ENCODE measurements around the gene ARID2.
A peak's percentile ranks its signal among the peaks of the same experiment; 100 is the strongest.

The ARID2 gene

GRCh38 chr12:45774508-45775162 is 45.1 kb downstream of the ARID2 start:
- peaks cover 9% of the 10 kb centered on the region for H3K4me1 ChIP-seq (ENCODE audit: control insufficient read depth, insufficient read depth, low read length)
- no peaks in the 10 kb centered on the region for H3K9me3 ChIP-seq (ENCODE audit: control insufficient read depth, low read length)
- no peaks in the 10 kb centered on the region for H3K27me3 ChIP-seq (replicated peaks; ENCODE audit: control insufficient read depth, insufficient read depth, low read length)
- H3K9ac ChIP-seq (ENCODE audit: low read length) = no peak overlapping the region
- H3K4me3 ChIP-seq (ENCODE audit: low read length) = no peak overlapping the region
- H3K36me3 ChIP-seq (ENCODE audit: control insufficient read depth, insufficient read depth, low read length, severe bottlenecking) = no peaks in the 10 kb centered on the region
- no peak for DNase-seq (ENCODE audit: low read depth)

GRCh38 chr12:45775465-45775864 is 46.0 kb downstream of the ARID2 start:
- Histone ChIP-seq H3K9me3 (ENCODE audit: control insufficient read depth, low read length) (no peaks in the 10 kb centered on the region), H3K9ac (ENCODE audit: low read length) (no peak overlapping the region), H3K27me3 (replicated peaks; ENCODE audit: control insufficient read depth, insufficient read depth, low read length) (no peaks in the 10 kb centered on the region), H3K4me3 (ENCODE audit: low read length) (no peak overlapping the region), H3K36me3 (ENCODE audit: control insufficient read depth, insufficient read depth, low read length, severe bottlenecking) (no peaks in the 10 kb centered on the region), H3K4me1 (ENCODE audit: control insufficient read depth, insufficient read depth, low read length) (peaks cover 9% of the 10 kb centered on the region)
- no peak for DNase-seq (ENCODE audit: low read depth)

GRCh38 chr12:45775964-45776363 is 46.5 kb downstream of the ARID2 start:
- Histone ChIP-seq H3K36me3 (ENCODE audit: control insufficient read depth, insufficient read depth, low read length, severe bottlenecking) (no peaks in the 10 kb centered on the region), H3K4me3 (ENCODE audit: low read length) (no peak overlapping the region), H3K4me1 (ENCODE audit: control insufficient read depth, insufficient read depth, low read length) (peaks cover 9% of the 10 kb centered on the region), H3K9me3 (ENCODE audit: control insufficient read depth, low read length) (no peaks in the 10 kb centered on the region), H3K9ac (ENCODE audit: low read length) (no peak overlapping the region), H3K27me3 (replicated peaks; ENCODE audit: control insufficient read depth, insufficient read depth, low read length) (no peaks in the 10 kb centered on the region)
- DNase-seq (ENCODE audit: low read depth) = no peak

- DNase-seq (ENCODE audit: low read depth) = no peak
- H3K4me3 ChIP-seq (ENCODE audit: low read length) = no peak overlapping the region
- no peak overlapping the region for H3K9ac ChIP-seq (ENCODE audit: low read length)
- no peaks in the 10 kb centered on the region for H3K27me3 ChIP-seq (replicated peaks; ENCODE audit: control insufficient read depth, insufficient read depth, low read length)
- H3K4me1 ChIP-seq (ENCODE audit: control insufficient read depth, insufficient read depth, low read length) = peaks cover 1% of the 10 kb centered on the region
- H3K9me3 ChIP-seq (ENCODE audit: control insufficient read depth, low read length) = no peaks in the 10 kb centered on the region
- no peaks in the 10 kb centered on the region for H3K36me3 ChIP-seq (ENCODE audit: control insufficient read depth, insufficient read depth, low read length, severe bottlenecking)
Observed at GRCh38 chr12:45779936-45780335, 50.4 kb downstream of the ARID2 start.

GRCh38 chr12:45781080-45781479 is 51.6 kb downstream of the ARID2 start:
- H3K36me3 ChIP-seq (ENCODE audit: control insufficient read depth, insufficient read depth, low read length, severe bottlenecking) = no peaks in the 10 kb centered on the region
- no peaks in the 10 kb centered on the region for H3K4me1 ChIP-seq (ENCODE audit: control insufficient read depth, insufficient read depth, low read length)
- H3K4me3 ChIP-seq (ENCODE audit: low read length) = no peak overlapping the region
- DNase-seq (ENCODE audit: low read depth) = no peak
- no peak overlapping the region for H3K9ac ChIP-seq (ENCODE audit: low read length)
- no peaks in the 10 kb centered on the region for H3K27me3 ChIP-seq (replicated peaks; ENCODE audit: control insufficient read depth, insufficient read depth, low read length)
- H3K9me3 ChIP-seq (ENCODE audit: control insufficient read depth, low read length) = no peaks in the 10 kb centered on the region

GRCh38 chr12:45785315-45785714 is 55.8 kb downstream of the ARID2 start:
- no peaks in the 10 kb centered on the region for H3K9me3 ChIP-seq (ENCODE audit: control insufficient read depth, low read length)
- no peaks in the 10 kb centered on the region for H3K27me3 ChIP-seq (replicated peaks; ENCODE audit: control insufficient read depth, insufficient read depth, low read length)
- no peak for DNase-seq (ENCODE audit: low read depth)
- H3K4me1 ChIP-seq (ENCODE audit: control insufficient read depth, insufficient read depth, low read length) = peaks cover 16% of the 10 kb centered on the region
- H3K9ac ChIP-seq (ENCODE audit: low read length) = no peak overlapping the region
- H3K36me3 ChIP-seq (ENCODE audit: control insufficient read depth, insufficient read depth, low read length, severe bottlenecking) = no peaks in the 10 kb centered on the region
- no peak overlapping the region for H3K4me3 ChIP-seq (ENCODE audit: low read length)

- peak; percentile 80 for DNase-seq (ENCODE audit: low read depth)
- no peaks in the 10 kb centered on the region for H3K27me3 ChIP-seq (replicated peaks; ENCODE audit: control insufficient read depth, insufficient read depth, low read length)
Observed at GRCh38 chr12:45789025-45789424, 59.5 kb downstream of the ARID2 start.

GRCh38 chr12:45794422-45794821 is 64.9 kb downstream of the ARID2 start:
- DNase-seq (ENCODE audit: low read depth) = no peak
- H3K27me3 ChIP-seq (replicated peaks; ENCODE audit: control insufficient read depth, insufficient read depth, low read length) = no peaks in the 10 kb centered on the region
- H3K4me1 ChIP-seq (ENCODE audit: control insufficient read depth, insufficient read depth, low read length) = peaks cover 10% of the 10 kb centered on the region
- H3K36me3 ChIP-seq (ENCODE audit: control insufficient read depth, insufficient read depth, low read length, severe bottlenecking) = no peaks in the 10 kb centered on the region
- no peaks in the 10 kb centered on the region for H3K9me3 ChIP-seq (ENCODE audit: control insufficient read depth, low read length)
- H3K9ac ChIP-seq (ENCODE audit: low read length) = no peak overlapping the region
- H3K4me3 ChIP-seq (ENCODE audit: low read length) = no peak overlapping the region

More at GRCh38 chr12:45789025-45789424, 59.5 kb downstream of the ARID2 start:
- Histone ChIP-seq H3K36me3 (ENCODE audit: control insufficient read depth, insufficient read depth, low read length, severe bottlenecking) (no peaks in the 10 kb centered on the region), H3K4me3 (ENCODE audit: low read length) (peak overlapping the region; percentile 24), H3K9me3 (ENCODE audit: control insufficient read depth, low read length) (no peaks in the 10 kb centered on the region), H3K9ac (ENCODE audit: low read length) (no peak overlapping the region), H3K4me1 (ENCODE audit: control insufficient read depth, insufficient read depth, low read length) (peaks cover 19% of the 10 kb centered on the region)

- no peak overlapping the region for H3K9ac ChIP-seq (ENCODE audit: low read length)
- no peak for DNase-seq (ENCODE audit: low read depth)
- H3K4me1 ChIP-seq (ENCODE audit: control insufficient read depth, insufficient read depth, low read length) = peaks cover 7% of the 10 kb centered on the region
- no peak overlapping the region for H3K4me3 ChIP-seq (ENCODE audit: low read length)
- H3K27me3 ChIP-seq (replicated peaks; ENCODE audit: control insufficient read depth, insufficient read depth, low read length) = no peaks in the 10 kb centered on the region
- H3K36me3 ChIP-seq (ENCODE audit: control insufficient read depth, insufficient read depth, low read length, severe bottlenecking) = no peaks in the 10 kb centered on the region
- peaks cover 4% of the 10 kb centered on the region for H3K9me3 ChIP-seq (ENCODE audit: control insufficient read depth, low read length)
Observed at GRCh38 chr12:45801625-45802024, 72.1 kb downstream of the ARID2 start.

GRCh38 chr12:45803111-45803510 is 73.6 kb downstream of the ARID2 start:
- H3K9ac ChIP-seq (ENCODE audit: low read length) = no peak overlapping the region
- H3K4me3 ChIP-seq (ENCODE audit: low read length) = no peak overlapping the region
- H3K36me3 ChIP-seq (ENCODE audit: control insufficient read depth, insufficient read depth, low read length, severe bottlenecking) = no peaks in the 10 kb centered on the region
- H3K9me3 ChIP-seq (ENCODE audit: control insufficient read depth, low read length) = peaks cover 4% of the 10 kb centered on the region
- H3K4me1 ChIP-seq (ENCODE audit: control insufficient read depth, insufficient read depth, low read length) = peaks cover 7% of the 10 kb centered on the region
- DNase-seq (ENCODE audit: low read depth) = peak; percentile 27
- no peaks in the 10 kb centered on the region for H3K27me3 ChIP-seq (replicated peaks; ENCODE audit: control insufficient read depth, insufficient read depth, low read length)

- no peaks in the 10 kb centered on the region for H3K9me3 ChIP-seq (ENCODE audit: control insufficient read depth, low read length)
- no peak overlapping the region for H3K9ac ChIP-seq (ENCODE audit: low read length)
- no peak for DNase-seq (ENCODE audit: low read depth)
- H3K36me3 ChIP-seq (ENCODE audit: control insufficient read depth, insufficient read depth, low read length, severe bottlenecking) = peaks cover 10% of the 10 kb centered on the region
- H3K4me1 ChIP-seq (ENCODE audit: control insufficient read depth, insufficient read depth, low read length) = no peaks in the 10 kb centered on the region
- no peak overlapping the region for H3K4me3 ChIP-seq (ENCODE audit: low read length)
- H3K27me3 ChIP-seq (replicated peaks; ENCODE audit: control insufficient read depth, insufficient read depth, low read length) = no peaks in the 10 kb centered on the region
Observed at GRCh38 chr12:45816652-45817051, 87.1 kb downstream of the ARID2 start.

GRCh38 chr12:45827974-45828373 is 98.5 kb downstream of the ARID2 start:
- H3K4me1 ChIP-seq (ENCODE audit: control insufficient read depth, insufficient read depth, low read length) = no peaks in the 10 kb centered on the region
- H3K27me3 ChIP-seq (replicated peaks; ENCODE audit: control insufficient read depth, insufficient read depth, low read length) = no peaks in the 10 kb centered on the region
- no peak overlapping the region for H3K4me3 ChIP-seq (ENCODE audit: low read length)
- H3K36me3 ChIP-seq (ENCODE audit: control insufficient read depth, insufficient read depth, low read length, severe bottlenecking) = peaks cover 23% of the 10 kb centered on the region
- no peak for DNase-seq (ENCODE audit: low read depth)
- no peak overlapping the region for H3K9ac ChIP-seq (ENCODE audit: low read length)
- H3K9me3 ChIP-seq (ENCODE audit: control insufficient read depth, low read length) = no peaks in the 10 kb centered on the region

Measured in adipocyte (in vitro differentiated cells).